Type B pancreatic cell (in vitro differentiated cells): ENCODE results near the gene DOCK4. TPM values are rescaled to one million over a fixed set of nuclear protein-coding genes. Genes with fewer than 3 reads are reported as not detected.

Experiments used
- DNase-seq: peaks from one replicate; pipeline ENCODE4 v3.0.0; 2021; ENCODE audit warnings: mixed read lengths; ENCODE audit not compliant: unreplicated experiment; ENCODE audit errors: extremely low spot score
- H3K27ac Mint-ChIP-seq: 2 replicates; pipeline ENCODE4 v1.8.0; 2021; ENCODE audit warnings: mild to moderate bottlenecking, mixed read lengths
- H3K27me3 Mint-ChIP-seq: 2 replicates; pipeline ENCODE4 v1.8.0; 2021; ENCODE audit warnings: mixed read lengths
- H3K36me3 Mint-ChIP-seq: 2 replicates; pipeline ENCODE4 v1.8.0; 2021; ENCODE audit warnings: mixed read lengths
- H3K4me1 Mint-ChIP-seq: one replicate; pipeline ENCODE4 v1.8.0; 2021; ENCODE audit warnings: mixed read lengths; ENCODE audit not compliant: unreplicated experiment
- H3K4me3 Mint-ChIP-seq: 2 replicates; pipeline ENCODE4 v1.8.0; 2021; ENCODE audit warnings: mild to moderate bottlenecking, mixed read lengths
- H3K9me3 Mint-ChIP-seq: 2 replicates; pipeline ENCODE4 v1.8.0; 2021; ENCODE audit warnings: mixed read lengths
- CTCF ChIP-seq: fragments of 200-600 bp; sonication (generic); conservative IDR thresholded peaks from 2 replicates; pipeline ENCODE4 v1.5.0; 2021; ENCODE audit warnings: antibody characterized with exemption, mild to moderate bottlenecking
- total RNA-seq: library from RNA; stranded (reverse); gene quantifications from 2 replicates; pipeline ENCODE4 v1.2.1, GENCODE V29; 2021; ENCODE audit warnings: low replicate concordance

Gene DOCK4
- total RNA-seq, 1 donor from 2014 or later, result 24.6 TPM

GRCh38 chr7:111710839-111711380, 495.3 kb downstream of the DOCK4 start:
- H3K4me1 Mint-ChIP-seq, result no peaks in the 10 kb centered on the region
- H3K27ac Mint-ChIP-seq, result no peak overlapping the region
- DNase-seq, result no peak
- no peaks in the 10 kb centered on the region for H3K27me3 Mint-ChIP-seq
- H3K9me3 Mint-ChIP-seq, result no peaks in the 10 kb centered on the region
- TF ChIP-seq CTCF, result no peak
- H3K36me3 Mint-ChIP-seq, result no peaks in the 10 kb centered on the region
- no peak overlapping the region for H3K4me3 Mint-ChIP-seq

DNA sequence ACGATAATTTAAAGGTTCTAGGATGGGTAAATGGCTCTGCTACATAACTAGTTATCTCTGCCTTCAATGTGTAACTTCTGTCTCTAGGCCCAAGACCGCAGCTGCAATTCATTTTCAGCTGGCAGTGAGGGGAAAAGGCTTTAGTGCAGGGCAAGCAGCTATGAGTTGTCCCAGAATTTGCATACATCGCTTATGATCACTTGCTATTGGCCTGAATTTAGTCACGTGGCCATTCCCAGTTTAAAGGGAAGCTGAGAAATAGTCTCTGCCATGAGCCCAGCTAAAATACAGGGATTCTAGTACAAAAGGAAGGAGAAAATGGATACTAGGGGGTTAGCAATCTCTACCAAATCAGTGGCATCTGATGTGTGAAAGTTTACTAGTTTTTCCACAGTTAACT, 498.1 kb downstream of the DOCK4 start:
- Mint-ChIP-seq H3K4me1 (no peaks in the 10 kb centered on the region), H3K4me3 (no peak overlapping the region), H3K36me3 (no peaks in the 10 kb centered on the region), H3K27ac (no peak overlapping the region), H3K9me3 (peaks cover 6% of the 10 kb centered on the region), H3K27me3 (no peaks in the 10 kb centered on the region)
- TF ChIP-seq CTCF, result no peak
- DNase-seq, result no peak

- TF ChIP-seq CTCF, result no peak
- H3K4me1 Mint-ChIP-seq, result no peaks in the 10 kb centered on the region
Measured at GRCh38 chr7:111705807-111706206, 500.4 kb downstream of the DOCK4 start.

DNA sequence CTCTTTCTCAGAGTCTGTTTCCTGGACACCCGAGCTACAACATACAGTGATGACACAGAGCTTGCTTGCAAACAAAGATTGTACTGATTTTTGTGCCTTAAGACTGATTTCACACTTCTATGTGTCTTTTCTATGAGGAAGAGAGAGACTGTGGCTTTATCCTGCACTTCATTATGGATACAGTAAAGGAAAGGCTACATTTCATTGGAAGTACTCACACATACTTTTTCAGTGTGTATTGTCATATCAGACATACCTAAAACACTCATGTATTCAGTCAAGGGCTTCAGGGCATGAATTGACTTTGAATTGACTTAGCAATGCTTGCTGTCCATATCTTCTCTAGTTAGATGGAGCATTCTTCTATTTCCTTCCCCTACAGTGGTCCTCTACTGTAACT, 508.4 kb downstream of the DOCK4 start:
- no peaks in the 10 kb centered on the region for H3K4me1 Mint-ChIP-seq
- no peaks in the 10 kb centered on the region for H3K9me3 Mint-ChIP-seq
- no peak for DNase-seq
- no peaks in the 10 kb centered on the region for H3K27me3 Mint-ChIP-seq
- H3K27ac Mint-ChIP-seq, result no peak overlapping the region
- no peaks in the 10 kb centered on the region for H3K36me3 Mint-ChIP-seq
- no peak for TF ChIP-seq CTCF
- H3K4me3 Mint-ChIP-seq, result no peak overlapping the region

More at GRCh38 chr7:111705807-111706206, 500.4 kb downstream of the DOCK4 start:
- no peak for DNase-seq
- no peak overlapping the region for H3K4me3 Mint-ChIP-seq
- H3K9me3 Mint-ChIP-seq, result peaks cover 6% of the 10 kb centered on the region
- H3K36me3 Mint-ChIP-seq, result no peaks in the 10 kb centered on the region
- no peak overlapping the region for H3K27ac Mint-ChIP-seq
- H3K27me3 Mint-ChIP-seq, result no peaks in the 10 kb centered on the region

DNA sequence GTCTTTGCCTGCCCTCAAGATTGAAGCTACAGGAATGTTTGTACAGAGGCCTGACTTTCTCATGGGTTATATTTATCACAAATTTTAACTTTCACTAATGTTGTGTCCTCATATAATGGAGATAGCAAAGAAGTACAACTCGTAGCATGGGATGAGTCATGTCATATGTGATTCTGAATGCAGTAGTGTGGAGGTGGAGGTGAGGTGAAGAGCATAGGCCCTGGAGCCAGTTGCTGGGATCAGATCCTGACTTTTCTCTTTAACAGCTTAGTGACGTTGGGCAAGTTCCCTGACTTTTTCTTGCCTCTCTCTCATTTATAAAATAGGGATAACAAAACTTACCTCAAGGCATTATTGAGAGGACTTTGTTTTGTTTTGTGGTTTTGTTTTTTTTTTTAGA, 511.8 kb downstream of the DOCK4 start:
- Mint-ChIP-seq H3K27ac (no peak overlapping the region), H3K4me1 (no peaks in the 10 kb centered on the region), H3K27me3 (no peaks in the 10 kb centered on the region), H3K36me3 (no peaks in the 10 kb centered on the region), H3K9me3 (no peaks in the 10 kb centered on the region), H3K4me3 (no peak overlapping the region)
- TF ChIP-seq CTCF, result no peak
- DNase-seq, result no peak
